Mesendoderm (in vitro differentiated cells): Measurements from ENCODE around the gene KLHL29.

Experiments used
- DNase-seq: peaks from one replicate; pipeline ENCODE4 v3.0.0; 2013
- H2AK5ac ChIP-seq: 2 replicates; pipeline ENCODE4 v1.6.1; 2013; ENCODE audit warnings: low read length, inconsistent platforms
- H2BK120ac ChIP-seq: 2 replicates; pipeline ENCODE4 v1.6.1; 2013; ENCODE audit warnings: low read depth, mild to moderate bottlenecking, low read length, moderate library complexity, mixed read lengths
- H2BK15ac ChIP-seq: replicated peaks from 2 replicates; pipeline ENCODE4 v1.6.1; 2013; ENCODE audit warnings: low read depth, mild to moderate bottlenecking, moderate library complexity
- H2BK5ac ChIP-seq: 2 replicates; pipeline ENCODE4 v1.6.1; 2013; ENCODE audit warnings: low read length, inconsistent platforms
- H3K18ac ChIP-seq: 2 replicates; pipeline ENCODE4 v1.6.1; 2013; ENCODE audit warnings: mild to moderate bottlenecking, low read length, mixed read lengths
- H3K23ac ChIP-seq: one replicate; pipeline ENCODE4 v1.6.1; 2013; ENCODE audit warnings: low read length
- H3K27ac ChIP-seq: 2 replicates; pipeline ENCODE4 v1.5.1; 2013; ENCODE audit warnings: low read depth, mild to moderate bottlenecking, inconsistent platforms, low read length, moderate library complexity
- H3K27me3 ChIP-seq: 2 replicates; pipeline ENCODE4 v1.6.1; 2013; ENCODE audit warnings: low read length, control low read depth, mild to moderate bottlenecking, inconsistent platforms; ENCODE audit not compliant: insufficient read depth, poor library complexity
- H3K36me3 ChIP-seq: 2 replicates; pipeline ENCODE4 v1.6.1; 2013; ENCODE audit warnings: low read length, inconsistent platforms; ENCODE audit not compliant: control insufficient read depth, insufficient read depth
- H3K4ac ChIP-seq: one replicate; pipeline ENCODE4 v1.6.1; 2013; ENCODE audit warnings: low read depth, mild to moderate bottlenecking, low read length, moderate library complexity
- H3K4me1 ChIP-seq: 2 replicates; pipeline ENCODE4 v1.6.1; 2013; ENCODE audit warnings: low read depth, low read length, inconsistent platforms; ENCODE audit not compliant: control insufficient read depth
- H3K4me2 ChIP-seq: 2 replicates; pipeline ENCODE4 v1.6.1; 2013; ENCODE audit warnings: low read length
- H3K4me3 ChIP-seq: 2 replicates; pipeline ENCODE4 v1.5.1; 2013; ENCODE audit warnings: mild to moderate bottlenecking, low read length
- H3K56ac ChIP-seq: one replicate; pipeline ENCODE4 v1.6.1; 2013; ENCODE audit warnings: low read length
- H3K79me1 ChIP-seq: 2 replicates; pipeline ENCODE4 v1.6.1; 2013; ENCODE audit warnings: low read length, inconsistent platforms
- H3K79me2 ChIP-seq: 2 replicates; pipeline ENCODE4 v1.6.1; 2013; ENCODE audit warnings: mild to moderate bottlenecking, low read length; ENCODE audit not compliant: control insufficient read depth, insufficient read depth
- H3K9ac ChIP-seq: 2 replicates; pipeline ENCODE4 v1.6.1; 2013; ENCODE audit warnings: low read length, inconsistent platforms
- H4K5ac ChIP-seq: one replicate; pipeline ENCODE4 v1.6.1; 2013; ENCODE audit warnings: low read length
- H4K8ac ChIP-seq: one replicate; pipeline ENCODE4 v1.6.1; 2013; ENCODE audit warnings: low read depth, mild to moderate bottlenecking, control low read depth, low read length, moderate library complexity
- WGBS: extraction: QIAGEN DNeasy Blood & Tissue Kit; methylation state at CpG from one replicate; pipeline ENCODE4 v1.1.7; 2013; ENCODE audit warnings: low lambda C conversion rate, missing lambda C conversion rate; ENCODE audit not compliant: insufficient coverage; ENCODE audit errors: extremely low coverage; 5-methylcytosine and 5-hydroxymethylcytosine counted together

The KLHL29 gene

GRCh38 chr2:23709311-23709710, 324.3 kb downstream of the KLHL29 start:
- Histone ChIP-seq H4K8ac (no peak overlapping the region), H3K4me2 (no peak overlapping the region), H3K27me3 (no peaks in the 10 kb centered on the region), H3K36me3 (no peaks in the 10 kb centered on the region), H3K4ac (no peak overlapping the region), H3K56ac (no peak overlapping the region), H3K27ac (no peak overlapping the region), H2BK120ac (no peak overlapping the region), H3K18ac (no peak overlapping the region), H3K79me2 (no peaks in the 10 kb centered on the region), H3K79me1 (no peaks in the 10 kb centered on the region), H2BK15ac (no peak overlapping the region), H4K5ac (no peak overlapping the region), H2BK5ac (no peak overlapping the region), H2AK5ac (no peak overlapping the region), H3K23ac (no peak overlapping the region), H3K9ac (no peak overlapping the region), H3K4me3 (no peak overlapping the region), H3K4me1 (peaks cover 5% of the 10 kb centered on the region)
- DNase-seq: no peak
- whole genome bisulfite sequencing: no CpG with 5 or more reads among the region's 8 CpGs

GRCh38 chr2:23711979-23712755, 327.2 kb downstream of the KLHL29 start:
- H2BK15ac ChIP-seq: no peak overlapping the region
- no peak overlapping the region for H2BK5ac ChIP-seq
- H2AK5ac ChIP-seq: no peak overlapping the region
- H3K9ac ChIP-seq: no peak overlapping the region
- H3K4me3 ChIP-seq: no peak overlapping the region
- no peaks in the 10 kb centered on the region for H3K36me3 ChIP-seq
- H3K79me1 ChIP-seq: no peaks in the 10 kb centered on the region
- no peaks in the 10 kb centered on the region for H3K27me3 ChIP-seq
- no peak overlapping the region for H3K4ac ChIP-seq
- H3K27ac ChIP-seq: peak overlapping the region; percentile 47
- no peaks in the 10 kb centered on the region for H3K79me2 ChIP-seq
- no peak overlapping the region for H3K18ac ChIP-seq
- H3K4me2 ChIP-seq: no peak overlapping the region
- no peak overlapping the region for H4K8ac ChIP-seq
- no CpG with 5 or more reads among the region's 7 CpGs for WGBS
- DNase-seq: peak; percentile 97
- H3K23ac ChIP-seq: no peak overlapping the region
- no peak overlapping the region for H2BK120ac ChIP-seq
- H3K4me1 ChIP-seq: peaks cover 5% of the 10 kb centered on the region
- H4K5ac ChIP-seq: no peak overlapping the region
- no peak overlapping the region for H3K56ac ChIP-seq

- no peak overlapping the region for H3K4me2 ChIP-seq
- no peaks in the 10 kb centered on the region for H3K79me2 ChIP-seq
- H2BK15ac ChIP-seq: no peak overlapping the region
- no peak overlapping the region for H2BK5ac ChIP-seq
- no peak overlapping the region for H3K56ac ChIP-seq
- H3K4me3 ChIP-seq: no peak overlapping the region
- no peaks in the 10 kb centered on the region for H3K36me3 ChIP-seq
- no CpG with 5 or more reads among the region's 2 CpGs for WGBS
- H3K27ac ChIP-seq: no peak overlapping the region
- no peak overlapping the region for H2BK120ac ChIP-seq
- H4K5ac ChIP-seq: no peak overlapping the region
- no peak overlapping the region for H3K9ac ChIP-seq
- no peaks in the 10 kb centered on the region for H3K79me1 ChIP-seq
- H3K4me1 ChIP-seq: peaks cover 5% of the 10 kb centered on the region
- DNase-seq: no peak
- no peaks in the 10 kb centered on the region for H3K27me3 ChIP-seq
- no peak overlapping the region for H3K18ac ChIP-seq
- H4K8ac ChIP-seq: no peak overlapping the region
- H2AK5ac ChIP-seq: no peak overlapping the region
- H3K23ac ChIP-seq: no peak overlapping the region
- H3K4ac ChIP-seq: no peak overlapping the region
These were observed 327.8 kb downstream of the KLHL29 start for GRCh38 chr2:23712756-23713151.

DNA sequence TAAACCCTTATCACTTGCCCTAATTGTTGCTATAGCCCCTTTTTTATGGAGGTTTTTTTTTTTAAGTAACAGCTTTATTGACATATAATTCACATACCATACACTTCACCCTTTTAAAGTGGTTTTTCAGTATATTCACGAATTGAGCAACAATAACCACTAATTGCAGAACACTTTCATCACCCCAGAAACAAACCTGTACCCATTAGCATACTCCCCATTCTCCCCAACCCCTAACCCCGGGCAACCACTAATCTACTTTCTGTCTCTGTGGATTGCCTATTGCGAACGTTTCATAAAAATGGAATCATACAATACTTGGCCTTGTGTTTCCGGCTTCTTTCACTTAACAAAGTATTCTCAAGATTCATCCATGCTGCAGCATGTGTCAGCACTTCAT, 328.4 kb downstream of the KLHL29 start:
- H2BK5ac ChIP-seq: no peak overlapping the region
- H4K5ac ChIP-seq: no peak overlapping the region
- H3K4me3 ChIP-seq: no peak overlapping the region
- H3K4ac ChIP-seq: no peak overlapping the region
- no peak overlapping the region for H4K8ac ChIP-seq
- no peak overlapping the region for H2BK120ac ChIP-seq
- H3K27me3 ChIP-seq: no peaks in the 10 kb centered on the region
- no peaks in the 10 kb centered on the region for H3K79me1 ChIP-seq
- no peak overlapping the region for H3K9ac ChIP-seq
- H3K4me2 ChIP-seq: no peak overlapping the region
- no peaks in the 10 kb centered on the region for H3K36me3 ChIP-seq
- H3K23ac ChIP-seq: no peak overlapping the region
- no peak overlapping the region for H3K56ac ChIP-seq
- H3K79me2 ChIP-seq: no peaks in the 10 kb centered on the region
- no peak overlapping the region for H2BK15ac ChIP-seq
- no CpG with 5 or more reads among the region's 5 CpGs for WGBS
- H2AK5ac ChIP-seq: no peak overlapping the region
- peaks cover 5% of the 10 kb centered on the region for H3K4me1 ChIP-seq
- no peak overlapping the region for H3K18ac ChIP-seq
- H3K27ac ChIP-seq: no peak overlapping the region
- no peak for DNase-seq

GRCh38 chr2:23718931-23719700, 334.1 kb downstream of the KLHL29 start:
- Histone ChIP-seq H3K79me1 (no peaks in the 10 kb centered on the region), H4K5ac (no peak overlapping the region), H2BK120ac (no peak overlapping the region), H3K4me3 (no peak overlapping the region), H2AK5ac (no peak overlapping the region), H3K9ac (no peak overlapping the region), H3K56ac (no peak overlapping the region), H3K4ac (no peak overlapping the region), H3K23ac (no peak overlapping the region), H3K18ac (no peak overlapping the region), H3K27ac (no peak overlapping the region), H3K79me2 (no peaks in the 10 kb centered on the region), H3K4me1 (no peaks in the 10 kb centered on the region), H3K4me2 (no peak overlapping the region), H2BK15ac (no peak overlapping the region), H3K27me3 (no peaks in the 10 kb centered on the region), H3K36me3 (no peaks in the 10 kb centered on the region), H4K8ac (no peak overlapping the region), H2BK5ac (no peak overlapping the region)
- no CpG with 5 or more reads among the region's 4 CpGs for WGBS
- no peak for DNase-seq
